SK-N-SH (cell line): ENCODE data around the gene SMPD3. TPM values are rescaled to one million over a fixed set of nuclear protein-coding genes. Genes with fewer than 3 reads are reported as not detected.

Experiments
- CTCF ChIA-PET: fragments of 300-600, 350-600 bp; formaldehyde crosslinking; extraction: SDS; loops from one replicate; lab custom pipeline; 2021; lab: Yijun Ruan, JAX
- POLR2A ChIA-PET: fragments of 350-600 bp; sonication (Branson Sonifier 250); formaldehyde crosslinking; extraction: SDS; loops from one replicate; lab custom pipeline; 2020; ENCODE audit warnings: antibody characterized with exemption, inconsistent platforms; lab: Yijun Ruan, JAX
- DNase-seq: peaks from one replicate; pipeline ENCODE4 v3.0.0; 2012
- H2AFZ ChIP-seq: fragments of 200-600 bp; sonication (generic); 2 replicates; pipeline ENCODE4 v1.8.1; 2016; ENCODE audit warnings: antibody characterized with exemption, mild to moderate bottlenecking, low read depth
- H3F3A ChIP-seq: fragments of 200-600 bp; sonication (generic); replicated peaks from 2 replicates; pipeline ENCODE3; 2016; ENCODE audit warnings: antibody characterized with exemption, mild to moderate bottlenecking; ENCODE audit not compliant: insufficient read depth
- H3K27ac ChIP-seq, 2 experiments: fragments of 200-500 bp in 1 of 2; fragments of 200-600 bp in 1 of 2; sonication (Bioruptor generic) in 1 of 2; sonication (generic), shearing (Covaris generic) in 1 of 2; 2 replicates each; pipeline versions ENCODE4 v1.5.1 to v1.6.1; 2014 to 2016; ENCODE audit warnings: low read depth in 2 of 2, inconsistent platforms in 1 of 2, low read length in 1 of 2, mild to moderate bottlenecking in 1 of 2, mixed read lengths in 1 of 2
- H3K27me3 ChIP-seq: fragments of 200-600 bp; sonication (generic), shearing (Covaris generic); 2 replicates; pipeline ENCODE4 v1.6.1; 2016; ENCODE audit warnings: mixed run types; ENCODE audit not compliant: insufficient read depth
- H3K36me3 ChIP-seq, 2 experiments: fragments of 200-500 bp in 1 of 2; fragments of 200-600 bp in 1 of 2; sonication (Bioruptor generic) in 1 of 2; sonication (generic) in 1 of 2; replicated peaks in 1 of 2; 2 replicates each; pipeline versions ENCODE3 to v1.5.1; 2014 to 2016; ENCODE audit warnings: low read length in 1 of 2, mild to moderate bottlenecking in 1 of 2; ENCODE audit not compliant: insufficient read depth in 2 of 2, control insufficient read depth in 1 of 2
- H3K4me1 ChIP-seq, 2 experiments: fragments of 200-500 bp in 1 of 2; fragments of 200-600 bp in 1 of 2; sonication (Bioruptor generic) in 1 of 2; sonication (generic), shearing (Covaris generic) in 1 of 2; 2 replicates each; pipeline versions ENCODE4 v1.5.1 to v1.6.1; 2014 to 2016; ENCODE audit warnings: low read depth in 1 of 2, low read length in 1 of 2, mixed run types in 1 of 2; ENCODE audit not compliant: insufficient read depth in 2 of 2, control insufficient read depth in 1 of 2
- H3K4me2 ChIP-seq: fragments of 200-600 bp; sonication (generic), shearing (Covaris generic); 2 replicates; pipeline ENCODE4 v1.6.1; 2017; ENCODE audit warnings: mixed run types
- H3K4me3 ChIP-seq, 2 experiments: fragments of 200-500 bp in 1 of 2; fragments of 200-600 bp in 1 of 2; sonication (Bioruptor generic) in 1 of 2; sonication (generic), shearing (Covaris generic) in 1 of 2; 2 replicates each; pipeline versions ENCODE4 v1.5.1 to v1.8.1; 2014 to 2016; ENCODE audit warnings: low read depth in 2 of 2, inconsistent platforms in 1 of 2, low read length in 1 of 2, mild to moderate bottlenecking in 1 of 2, mixed read lengths in 1 of 2, moderate library complexity in 1 of 2
- H3K79me2 ChIP-seq: fragments of 200-600 bp; sonication (generic); 2 replicates; pipeline ENCODE4 v1.8.1; 2017; ENCODE audit warnings: mild to moderate bottlenecking; ENCODE audit not compliant: insufficient read depth
- H3K9ac ChIP-seq: fragments of 200-600 bp; sonication (generic); 2 replicates; pipeline ENCODE4 v1.6.1; 2017; ENCODE audit warnings: mixed run types
- H3K9me2 ChIP-seq: fragments of 200-600 bp; sonication (generic); 2 replicates; pipeline ENCODE4 v1.6.1; 2017; ENCODE audit warnings: mixed run types
- H3K9me3 ChIP-seq: fragments of 200-600 bp; sonication (generic); 2 replicates; pipeline ENCODE4 v1.6.1; 2017; ENCODE audit warnings: mixed run types, mild to moderate bottlenecking, moderate library complexity
- H4K20me1 ChIP-seq: fragments of 200-600 bp; sonication (generic); 2 replicates; pipeline ENCODE4 v1.6.1; 2017; ENCODE audit warnings: mild to moderate bottlenecking, mixed run types; ENCODE audit not compliant: insufficient read depth
- CHD2 ChIP-seq: fragments of 150-350 bp; IDR thresholded peaks from 2 replicates; pipeline ENCODE4 v1.6.1; 2018; ENCODE audit warnings: low read length; ENCODE audit not compliant: partially characterized antibody
- ELF1 ChIP-seq: IDR thresholded peaks from 2 replicates; pipeline ENCODE4 v1.4.0; 2012
- EP300 ChIP-seq, 2 experiments: IDR thresholded peaks; 2 replicates each; pipeline versions ENCODE4 v1.4.0 to v1.6.1; 2012; ENCODE audit warnings: borderline replicate concordance in 1 of 2, low read depth in 1 of 2, low read length in 1 of 2
- FOXJ3 ChIP-seq: sonication (generic); formaldehyde crosslinking; IDR thresholded peaks from 2 replicates; pipeline ENCODE4 v1.5.1; 2020; ENCODE audit warnings: mild to moderate bottlenecking, missing genetic modification reagents
- FOXM1 ChIP-seq: IDR thresholded peaks from 2 replicates; pipeline ENCODE4 v1.4.0; 2012; ENCODE audit warnings: low read depth, mild to moderate bottlenecking
- GABPA ChIP-seq: IDR thresholded peaks from 2 replicates; pipeline ENCODE4 v1.4.0; 2012; ENCODE audit warnings: low read depth, mild to moderate bottlenecking
- GATA2 ChIP-seq: sonication (generic); formaldehyde crosslinking; IDR thresholded peaks from 2 replicates; pipeline ENCODE4 v1.5.0; 2020; ENCODE audit warnings: mild to moderate bottlenecking, missing genetic modification reagents
- JUND ChIP-seq: IDR thresholded peaks from 2 replicates; pipeline ENCODE4 v1.4.0; 2012
- MXI1 ChIP-seq: IDR thresholded peaks from 2 replicates; pipeline ENCODE4 v1.6.1; 2012; ENCODE audit warnings: mild to moderate bottlenecking, low read depth, low read length, improper control_type of control experiment
- NFIC ChIP-seq: IDR thresholded peaks from 2 replicates; pipeline ENCODE4 v1.4.0; 2012; ENCODE audit warnings: borderline replicate concordance
- NRF1 ChIP-seq: IDR thresholded peaks from 2 replicates; pipeline ENCODE4 v1.6.1; 2012; ENCODE audit warnings: low read depth, mild to moderate bottlenecking, low read length
- PBX3 ChIP-seq: IDR thresholded peaks from 2 replicates; pipeline ENCODE4; 2012
- POLR2AphosphoS5 ChIP-seq: IDR thresholded peaks from 2 replicates; pipeline ENCODE4 v1.6.1; 2012; ENCODE audit warnings: low read depth, low read length
- RCOR1 ChIP-seq: fragments of 150-350 bp; IDR thresholded peaks from 2 replicates; pipeline ENCODE4 v1.6.1; 2017; ENCODE audit warnings: antibody characterized with exemption, low read length
- RFX5 ChIP-seq: IDR thresholded peaks from 2 replicates; pipeline ENCODE4 v1.6.1; 2012; ENCODE audit warnings: mild to moderate bottlenecking, improper control_type of control experiment, low read length
- SMC3 ChIP-seq: IDR thresholded peaks from 2 replicates; pipeline ENCODE4 v1.6.1; 2012; ENCODE audit warnings: low read depth, low read length, improper control_type of control experiment
- TCF12 ChIP-seq: IDR thresholded peaks from 2 replicates; pipeline ENCODE4 v1.4.0; 2012
- TEAD4 ChIP-seq: IDR thresholded peaks from 2 replicates; pipeline ENCODE4 v1.4.0; 2012; ENCODE audit warnings: mild to moderate bottlenecking, borderline replicate concordance; ENCODE audit not compliant: insufficient read depth
- USF1 ChIP-seq: IDR thresholded peaks from 2 replicates; pipeline ENCODE4 v1.4.0; 2012; ENCODE audit warnings: low read depth, borderline replicate concordance
- WGBS: methylation state at CpG from one replicate; pipeline ENCODE4 v1.1.6; 2017; ENCODE audit warnings: low lambda C conversion rate; 5-methylcytosine and 5-hydroxymethylcytosine counted together
- polyA plus RNA-seq, 3 experiments: library from polyadenylated mRNA; depleted of rRNA; stranded (reverse); fragments of >200 nt; gene quantifications; 2 replicates each; pipeline ENCODE4 v1.2.3, GENCODE V29; 2012
- TF ChIP-seq, protein P1 (sequence below): fragments of 150-350 bp; IDR thresholded peaks from 2 replicates; pipeline ENCODE4 v1.6.1; 2017; ENCODE audit warnings: antibody characterized with exemption, low read length, low read depth, borderline replicate concordance
- TF ChIP-seq, protein P2 (sequence below): fragments of 150-350 bp; IDR thresholded peaks from 2 replicates; pipeline ENCODE4 v1.6.1; 2016; ENCODE audit warnings: mild to moderate bottlenecking, low read depth, low read length
- TF ChIP-seq, protein P3 (sequence below): IDR thresholded peaks from 2 replicates; pipeline ENCODE4 v1.4.0; 2012; ENCODE audit warnings: low read depth, borderline replicate concordance
- TF ChIP-seq, protein P4 (sequence below): IDR thresholded peaks from 2 replicates; pipeline ENCODE4 v1.4.0; 2012; ENCODE audit warnings: low read depth
- TF ChIP-seq, protein P5 (sequence below): fragments of 200-600 bp; sonication (generic); IDR thresholded peaks from 2 replicates; pipeline ENCODE4 v1.6.1; 2017; ENCODE audit warnings: antibody characterized with exemption, mild to moderate bottlenecking, moderate library complexity

Gene SMPD3
- polyA plus RNA-seq, 1 of the 3 experiments (the other 2 are of a cell fraction): 0.38 TPM

GRCh38 chr16:68406458-68407152, 41.7 kb downstream of the SMPD3 start:
- no peaks in the 10 kb centered on the region for H3K9me3 ChIP-seq
- H3K79me2 ChIP-seq: no peaks in the 10 kb centered on the region
- H3K4me2 ChIP-seq: peak overlapping the region; percentile 62
- H3K4me1 ChIP-seq: peaks cover 7 to 14% of the 10 kb centered on the region in 2 experiments; a peak in 3 of 4 replicates
- H3K36me3 ChIP-seq: no peaks in the 10 kb centered on the region
- ChIA-PET POLR2A (interaction anchor here (0.8 to 2.4 kb wide), 5 partner anchors 10 to 44 kb away, joined by 3 to 10 read pairs (median 3); no protein-coding TSS in a partner anchor), CTCF (interaction anchor here (0.9 to 3.6 kb wide), 17 partner anchors 10 to 122 kb away, joined by 3 to 30 read pairs (median 4); partner anchors contain the start of gene SMPD3)
- DNase-seq: peak; percentile 76
- H3K9ac ChIP-seq: no peak overlapping the region
- peak overlapping the region; percentile 75 for H2AFZ ChIP-seq
- peaks cover 4% of the 10 kb centered on the region for H3F3A ChIP-seq
- H3K4me3 ChIP-seq: peak overlapping the region; percentile 23; a peak in 2 of 4 replicates
- no peaks in the 10 kb centered on the region; the same call in 1 of the 2 replicates for H3K9me2 ChIP-seq
- peak overlapping the region in 1 of 2 experiments; percentile 95; a peak in 2 of 4 replicates for H3K27ac ChIP-seq
- peaks cover 7% of the 10 kb centered on the region; the same call in 1 of the 2 replicates for H3K27me3 ChIP-seq
- WGBS: 11% methylated on average over 17 of the region's 17 CpGs
- H4K20me1 ChIP-seq: no peaks in the 10 kb centered on the region
- TF ChIP-seq TCF12: no peak
- peak; percentile 50 for TF ChIP-seq CHD2
- TF ChIP-seq USF1: no peak
- TF ChIP-seq MXI1: peak; percentile 69
- TF ChIP-seq PBX3: no peak
- TF ChIP-seq RCOR1: peak; percentile 77
- TF ChIP-seq FOXJ3 (CRISPR knock-in tag): no peak
- TF ChIP-seq EP300 (IDR thresholded peaks at IDR 0.05; ENCODE audit: borderline replicate concordance in 1 of 2, low read depth in 1 of 2, low read length in 1 of 2): peak in 1 of 2 experiments; percentile 49; a peak in 1 of 4 replicates
- TF ChIP-seq, protein P1, sequence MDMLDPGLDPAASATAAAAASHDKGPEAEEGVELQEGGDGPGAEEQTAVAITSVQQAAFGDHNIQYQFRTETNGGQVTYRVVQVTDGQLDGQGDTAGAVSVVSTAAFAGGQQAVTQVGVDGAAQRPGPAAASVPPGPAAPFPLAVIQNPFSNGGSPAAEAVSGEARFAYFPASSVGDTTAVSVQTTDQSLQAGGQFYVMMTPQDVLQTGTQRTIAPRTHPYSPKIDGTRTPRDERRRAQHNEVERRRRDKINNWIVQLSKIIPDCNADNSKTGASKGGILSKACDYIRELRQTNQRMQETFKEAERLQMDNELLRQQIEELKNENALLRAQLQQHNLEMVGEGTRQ: no peak
- TF ChIP-seq TEAD4: no peak
- TF ChIP-seq, protein P2, sequence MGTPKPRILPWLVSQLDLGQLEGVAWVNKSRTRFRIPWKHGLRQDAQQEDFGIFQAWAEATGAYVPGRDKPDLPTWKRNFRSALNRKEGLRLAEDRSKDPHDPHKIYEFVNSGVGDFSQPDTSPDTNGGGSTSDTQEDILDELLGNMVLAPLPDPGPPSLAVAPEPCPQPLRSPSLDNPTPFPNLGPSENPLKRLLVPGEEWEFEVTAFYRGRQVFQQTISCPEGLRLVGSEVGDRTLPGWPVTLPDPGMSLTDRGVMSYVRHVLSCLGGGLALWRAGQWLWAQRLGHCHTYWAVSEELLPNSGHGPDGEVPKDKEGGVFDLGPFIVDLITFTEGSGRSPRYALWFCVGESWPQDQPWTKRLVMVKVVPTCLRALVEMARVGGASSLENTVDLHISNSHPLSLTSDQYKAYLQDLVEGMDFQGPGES: no peak
- no peak for TF ChIP-seq NRF1
- TF ChIP-seq, protein P3, sequence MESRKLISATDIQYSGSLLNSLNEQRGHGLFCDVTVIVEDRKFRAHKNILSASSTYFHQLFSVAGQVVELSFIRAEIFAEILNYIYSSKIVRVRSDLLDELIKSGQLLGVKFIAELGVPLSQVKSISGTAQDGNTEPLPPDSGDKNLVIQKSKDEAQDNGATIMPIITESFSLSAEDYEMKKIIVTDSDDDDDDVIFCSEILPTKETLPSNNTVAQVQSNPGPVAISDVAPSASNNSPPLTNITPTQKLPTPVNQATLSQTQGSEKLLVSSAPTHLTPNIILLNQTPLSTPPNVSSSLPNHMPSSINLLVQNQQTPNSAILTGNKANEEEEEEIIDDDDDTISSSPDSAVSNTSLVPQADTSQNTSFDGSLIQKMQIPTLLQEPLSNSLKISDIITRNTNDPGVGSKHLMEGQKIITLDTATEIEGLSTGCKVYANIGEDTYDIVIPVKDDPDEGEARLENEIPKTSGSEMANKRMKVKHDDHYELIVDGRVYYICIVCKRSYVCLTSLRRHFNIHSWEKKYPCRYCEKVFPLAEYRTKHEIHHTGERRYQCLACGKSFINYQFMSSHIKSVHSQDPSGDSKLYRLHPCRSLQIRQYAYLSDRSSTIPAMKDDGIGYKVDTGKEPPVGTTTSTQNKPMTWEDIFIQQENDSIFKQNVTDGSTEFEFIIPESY: no peak
- peak; percentile 66 for TF ChIP-seq GATA2 (CRISPR knock-in tag)
- no peak for TF ChIP-seq POLR2AphosphoS5
- no peak for TF ChIP-seq GABPA
- TF ChIP-seq FOXM1: no peak
- TF ChIP-seq, protein P4, sequence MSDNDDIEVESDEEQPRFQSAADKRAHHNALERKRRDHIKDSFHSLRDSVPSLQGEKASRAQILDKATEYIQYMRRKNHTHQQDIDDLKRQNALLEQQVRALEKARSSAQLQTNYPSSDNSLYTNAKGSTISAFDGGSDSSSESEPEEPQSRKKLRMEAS: no peak
- no peak for TF ChIP-seq JUND
- TF ChIP-seq NFIC: no peak
- no peak for TF ChIP-seq ELF1
- TF ChIP-seq RFX5: no peak
- no peak for TF ChIP-seq SMC3
- TF ChIP-seq, protein P5, sequence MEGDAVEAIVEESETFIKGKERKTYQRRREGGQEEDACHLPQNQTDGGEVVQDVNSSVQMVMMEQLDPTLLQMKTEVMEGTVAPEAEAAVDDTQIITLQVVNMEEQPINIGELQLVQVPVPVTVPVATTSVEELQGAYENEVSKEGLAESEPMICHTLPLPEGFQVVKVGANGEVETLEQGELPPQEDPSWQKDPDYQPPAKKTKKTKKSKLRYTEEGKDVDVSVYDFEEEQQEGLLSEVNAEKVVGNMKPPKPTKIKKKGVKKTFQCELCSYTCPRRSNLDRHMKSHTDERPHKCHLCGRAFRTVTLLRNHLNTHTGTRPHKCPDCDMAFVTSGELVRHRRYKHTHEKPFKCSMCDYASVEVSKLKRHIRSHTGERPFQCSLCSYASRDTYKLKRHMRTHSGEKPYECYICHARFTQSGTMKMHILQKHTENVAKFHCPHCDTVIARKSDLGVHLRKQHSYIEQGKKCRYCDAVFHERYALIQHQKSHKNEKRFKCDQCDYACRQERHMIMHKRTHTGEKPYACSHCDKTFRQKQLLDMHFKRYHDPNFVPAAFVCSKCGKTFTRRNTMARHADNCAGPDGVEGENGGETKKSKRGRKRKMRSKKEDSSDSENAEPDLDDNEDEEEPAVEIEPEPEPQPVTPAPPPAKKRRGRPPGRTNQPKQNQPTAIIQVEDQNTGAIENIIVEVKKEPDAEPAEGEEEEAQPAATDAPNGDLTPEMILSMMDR: no peak
